Measurements from ENCODE around the gene VWF.
A peak's percentile ranks its signal among the peaks of the same experiment; 100 is the strongest.

The VWF gene

GRCh38 chr12:5952031-5952430 lies 172.4 kb downstream of the VWF start:
- DNase-seq = no peak
- in situ Hi-C loops (cut with HindIII; ENCODE audit: low pct_ligation_motif_present, low pct_unique_long_range_greater_than_20kb, low sequenced_read_pairs) = no loop called here

GRCh38 chr12:5948696-5949095 lies 175.8 kb downstream of the VWF start:
- in situ Hi-C loops (cut with HindIII; ENCODE audit: low pct_ligation_motif_present, low pct_unique_long_range_greater_than_20kb, low sequenced_read_pairs) = no loop called here
- DNase-seq = no peak

DNA sequence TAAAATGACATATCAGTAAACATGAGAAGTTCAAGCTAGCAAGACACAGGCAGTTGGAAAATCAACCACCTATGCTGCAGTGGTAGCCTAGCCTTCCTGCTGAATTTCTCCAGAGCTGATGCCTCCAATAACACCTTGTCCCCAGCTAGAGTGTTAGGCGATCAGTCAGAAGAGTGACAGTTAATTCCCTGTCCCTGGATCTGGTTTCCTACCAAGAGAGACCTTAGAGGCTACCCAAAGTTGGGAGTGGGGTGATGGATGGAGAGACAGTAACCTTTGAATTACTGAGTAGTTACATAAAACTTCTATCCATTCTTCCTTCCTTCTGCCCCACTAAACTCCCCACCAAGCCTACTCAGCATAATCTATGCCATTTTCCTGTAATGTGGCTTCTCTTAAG lies 177.5 kb downstream of the VWF start:
- in situ Hi-C loops (cut with HindIII; ENCODE audit: low pct_ligation_motif_present, low pct_unique_long_range_greater_than_20kb, low sequenced_read_pairs) = no loop called here
- no peak for DNase-seq

GRCh38 chr12:5946388-5946787 lies 178.1 kb downstream of the VWF start:
- in situ Hi-C loops (cut with HindIII; ENCODE audit: low pct_ligation_motif_present, low pct_unique_long_range_greater_than_20kb, low sequenced_read_pairs) = no loop called here
- no peak for DNase-seq

DNA sequence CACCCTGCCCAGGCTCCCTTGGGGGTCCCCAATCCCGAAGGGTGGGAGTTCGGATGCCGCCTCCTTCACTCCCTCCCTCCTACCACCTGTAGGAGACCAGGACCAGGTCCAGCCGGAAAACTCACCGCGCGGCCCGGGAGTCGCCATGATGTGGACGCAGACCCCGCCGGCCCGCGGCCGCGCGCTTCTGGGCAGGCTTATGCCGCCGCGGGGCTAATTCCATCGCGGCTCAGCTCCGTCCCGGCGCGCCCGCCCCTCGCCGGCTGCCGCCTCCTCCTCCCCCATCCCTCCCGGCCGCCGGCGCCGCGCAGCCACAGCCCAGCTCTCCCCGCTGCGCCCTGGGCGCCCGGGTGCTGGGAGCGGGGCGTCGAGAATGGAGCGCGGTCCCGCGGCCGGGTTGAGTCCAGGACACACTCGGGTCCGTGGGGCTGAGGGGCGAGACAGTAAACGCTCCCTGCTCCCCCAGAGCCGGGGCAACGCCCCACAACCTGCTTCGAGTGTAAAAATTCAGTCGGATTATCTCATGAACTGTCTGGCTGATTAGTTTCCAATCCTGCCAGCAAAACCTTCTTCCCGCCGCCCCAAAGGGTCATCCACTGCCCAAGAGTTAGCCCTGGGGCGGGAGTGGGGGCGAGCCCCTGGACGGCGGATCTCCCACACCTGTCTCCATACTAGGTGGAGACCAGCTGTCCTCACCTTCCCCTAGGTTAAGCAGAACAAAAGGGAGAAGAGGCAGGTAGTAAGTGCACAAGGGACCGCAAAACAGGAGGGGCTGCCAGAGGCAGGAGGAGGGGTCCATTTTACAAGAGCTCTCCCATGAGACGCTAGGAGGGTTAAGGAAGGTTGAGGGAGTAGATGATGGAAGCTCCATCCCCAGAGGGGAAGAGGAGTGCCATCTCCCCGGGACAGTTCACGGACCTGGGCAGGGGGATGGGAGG lies 179.1 kb downstream of the VWF start, which contains the start of gene ANO2:
TSS of gene ANO2 (minus strand) at position 189 of the 938 bp plus-strand sequence. CDS start at position 147, 42 bp downstream.
- DNase-seq = peak; percentile 27
- in situ Hi-C loops (cut with HindIII; ENCODE audit: low pct_ligation_motif_present, low pct_unique_long_range_greater_than_20kb, low sequenced_read_pairs) = no loop called here

DNA sequence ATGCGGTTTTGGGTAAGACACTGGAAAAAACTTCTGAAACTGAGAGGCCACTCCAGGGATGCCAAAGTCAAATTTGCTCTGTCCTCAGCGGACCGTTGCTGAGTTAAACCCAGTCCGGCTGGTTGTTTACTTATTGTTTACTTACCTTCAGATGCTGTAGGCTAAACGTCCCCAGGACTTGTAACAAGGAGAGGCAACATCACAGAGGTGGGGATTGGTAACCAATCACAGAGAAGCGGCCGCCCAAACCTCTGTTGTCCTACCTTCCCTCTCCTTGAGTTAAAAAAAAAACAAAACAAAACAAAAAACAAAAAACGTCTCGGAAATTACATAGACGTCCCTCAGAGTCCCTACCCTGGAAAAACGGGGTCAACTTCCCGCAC lies 179.8 kb downstream of the VWF start:
- no peak for DNase-seq
- in situ Hi-C loops (cut with HindIII; ENCODE audit: low pct_ligation_motif_present, low pct_unique_long_range_greater_than_20kb, low sequenced_read_pairs) = no loop called here

- DNase-seq = no peak
- in situ Hi-C loops (cut with HindIII; ENCODE audit: low pct_ligation_motif_present, low pct_unique_long_range_greater_than_20kb, low sequenced_read_pairs) = no loop called here
Measured at GRCh38 chr12:5944053-5944452, 180.4 kb downstream of the VWF start.

DNA sequence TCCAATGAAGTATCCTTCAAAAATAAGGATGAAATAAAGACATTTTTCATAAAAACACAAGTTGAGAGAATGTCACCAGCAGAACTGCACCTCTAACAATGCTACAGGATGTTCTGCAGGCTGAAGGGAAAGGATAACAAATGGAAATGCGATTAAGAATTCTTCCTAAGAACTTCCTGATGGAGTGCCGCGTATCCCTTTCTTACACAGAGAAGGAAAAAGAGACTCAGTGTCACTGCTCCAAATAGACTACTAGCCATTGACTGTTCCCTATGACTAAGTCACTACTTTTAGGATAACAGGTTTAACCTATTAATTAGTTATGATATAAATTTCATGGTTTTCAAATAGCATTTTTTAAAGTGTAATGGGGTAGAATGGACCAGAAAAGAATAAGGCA lies 182.6 kb downstream of the VWF start:
- in situ Hi-C loops (cut with HindIII; ENCODE audit: low pct_ligation_motif_present, low pct_unique_long_range_greater_than_20kb, low sequenced_read_pairs) = no loop called here
- DNase-seq = no peak

DNA sequence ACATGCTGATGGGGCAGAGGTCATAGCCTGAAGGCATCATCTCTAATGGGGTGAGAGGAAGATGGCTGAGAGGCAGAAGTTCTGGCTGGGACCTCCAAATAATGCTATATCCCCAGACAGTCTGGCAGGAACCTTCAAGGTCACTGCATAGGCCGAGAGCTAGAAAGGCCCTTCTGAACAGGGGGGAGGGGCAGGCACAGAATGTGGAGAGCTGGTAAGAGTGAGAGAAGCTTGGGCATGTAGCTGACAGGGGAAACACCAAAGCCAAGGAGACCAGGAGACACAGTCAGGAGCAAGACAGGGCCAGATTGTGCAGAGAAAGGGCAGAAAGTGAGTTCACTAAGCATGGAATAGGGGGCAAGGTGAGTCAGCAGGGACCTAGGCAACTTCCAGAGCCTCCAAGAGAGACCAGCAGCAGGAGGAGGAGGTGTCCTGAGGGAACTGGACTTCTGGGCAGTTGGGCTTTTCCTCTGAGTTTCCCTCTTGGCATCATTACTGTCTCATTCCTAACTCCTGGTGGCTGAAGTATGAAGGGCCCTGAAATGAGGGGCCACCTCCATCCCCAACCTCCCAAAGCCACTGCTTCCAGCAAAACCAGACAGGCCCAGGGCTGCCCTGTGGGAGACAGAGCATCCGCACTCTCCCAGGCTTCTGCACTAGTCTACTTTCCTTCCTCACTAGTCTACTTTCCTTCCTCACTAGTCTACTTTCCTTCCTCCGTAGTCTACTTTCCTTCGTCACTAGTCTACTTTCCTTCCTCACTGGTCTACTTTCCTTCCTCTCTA lies 196.5 kb downstream of the VWF start:
- in situ Hi-C loops (cut with HindIII; ENCODE audit: low pct_ligation_motif_present, low pct_unique_long_range_greater_than_20kb, low sequenced_read_pairs) = no loop called here
- DNase-seq = no peak

- no peak for DNase-seq
- in situ Hi-C loops (cut with HindIII; ENCODE audit: low pct_ligation_motif_present, low pct_unique_long_range_greater_than_20kb, low sequenced_read_pairs) = no loop called here
Measured at GRCh38 chr12:5925646-5926045, 198.8 kb downstream of the VWF start.

DNA sequence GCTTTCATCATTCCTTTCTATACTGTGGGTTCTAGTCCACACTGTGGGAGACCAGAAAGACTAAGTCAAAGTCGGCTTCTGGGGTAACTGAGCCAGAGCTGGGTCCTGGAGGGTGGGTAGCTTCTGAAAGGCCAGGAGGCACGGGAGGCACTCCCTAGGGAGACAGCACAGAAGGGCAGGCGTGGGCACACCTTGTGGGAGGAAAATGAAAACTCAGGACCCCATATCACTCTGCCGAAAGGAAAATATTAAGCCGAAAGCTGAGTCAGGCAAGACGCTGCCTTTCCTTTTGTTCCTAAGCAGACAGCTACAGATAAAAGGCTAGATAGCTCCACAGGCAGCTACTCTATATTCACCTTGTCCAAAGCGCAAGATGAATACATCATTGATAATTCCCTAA lies 200.1 kb downstream of the VWF start:
- no peak for DNase-seq
- in situ Hi-C loops (cut with HindIII; ENCODE audit: low pct_ligation_motif_present, low pct_unique_long_range_greater_than_20kb, low sequenced_read_pairs) = no loop called here

DNA sequence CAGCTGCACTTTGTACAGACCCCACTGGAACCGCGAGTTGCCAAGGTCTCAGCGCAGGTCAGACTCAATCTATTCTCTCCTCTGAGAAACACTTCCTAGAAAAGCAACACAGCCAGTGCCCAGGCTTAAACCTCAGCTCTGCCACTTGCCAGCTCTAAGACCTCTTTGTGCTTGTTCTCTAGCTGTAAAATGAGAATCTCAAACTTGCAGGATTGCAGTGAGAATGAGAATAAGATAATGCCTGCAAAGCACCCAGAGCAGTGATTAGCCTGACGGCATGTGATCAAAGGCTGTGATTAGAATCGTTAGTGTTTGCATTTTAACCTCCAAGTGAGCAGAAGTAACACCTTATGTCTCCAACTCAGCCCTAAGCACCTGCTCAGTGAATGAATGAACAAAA lies 200.7 kb downstream of the VWF start:
- no peak for DNase-seq
- in situ Hi-C loops (cut with HindIII; ENCODE audit: low pct_ligation_motif_present, low pct_unique_long_range_greater_than_20kb, low sequenced_read_pairs) = no loop called here

DNA sequence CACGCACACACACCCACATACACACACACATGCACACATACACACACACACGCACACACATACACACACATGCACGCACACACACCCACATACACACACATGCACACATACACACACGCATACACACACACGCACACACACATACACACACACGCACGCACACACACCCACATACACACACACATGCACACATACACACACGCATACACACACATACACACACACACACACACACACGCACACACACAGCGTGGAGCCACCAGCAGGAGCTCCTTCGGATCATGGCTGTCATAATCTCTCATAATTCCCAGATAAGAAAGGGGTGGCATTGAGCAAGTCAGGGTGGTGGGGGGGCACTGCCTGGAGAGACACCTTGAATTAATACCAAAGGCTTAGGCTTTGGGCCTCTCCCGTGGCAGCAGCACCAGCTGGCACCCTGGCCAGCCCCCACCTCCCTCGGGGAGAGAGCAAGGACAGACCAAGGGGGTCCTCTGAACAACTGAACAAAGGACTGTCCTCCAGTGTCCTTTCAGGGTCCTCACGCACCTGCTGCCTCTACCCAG lies 201.3 kb downstream of the VWF start:
- no peak for DNase-seq

DNA sequence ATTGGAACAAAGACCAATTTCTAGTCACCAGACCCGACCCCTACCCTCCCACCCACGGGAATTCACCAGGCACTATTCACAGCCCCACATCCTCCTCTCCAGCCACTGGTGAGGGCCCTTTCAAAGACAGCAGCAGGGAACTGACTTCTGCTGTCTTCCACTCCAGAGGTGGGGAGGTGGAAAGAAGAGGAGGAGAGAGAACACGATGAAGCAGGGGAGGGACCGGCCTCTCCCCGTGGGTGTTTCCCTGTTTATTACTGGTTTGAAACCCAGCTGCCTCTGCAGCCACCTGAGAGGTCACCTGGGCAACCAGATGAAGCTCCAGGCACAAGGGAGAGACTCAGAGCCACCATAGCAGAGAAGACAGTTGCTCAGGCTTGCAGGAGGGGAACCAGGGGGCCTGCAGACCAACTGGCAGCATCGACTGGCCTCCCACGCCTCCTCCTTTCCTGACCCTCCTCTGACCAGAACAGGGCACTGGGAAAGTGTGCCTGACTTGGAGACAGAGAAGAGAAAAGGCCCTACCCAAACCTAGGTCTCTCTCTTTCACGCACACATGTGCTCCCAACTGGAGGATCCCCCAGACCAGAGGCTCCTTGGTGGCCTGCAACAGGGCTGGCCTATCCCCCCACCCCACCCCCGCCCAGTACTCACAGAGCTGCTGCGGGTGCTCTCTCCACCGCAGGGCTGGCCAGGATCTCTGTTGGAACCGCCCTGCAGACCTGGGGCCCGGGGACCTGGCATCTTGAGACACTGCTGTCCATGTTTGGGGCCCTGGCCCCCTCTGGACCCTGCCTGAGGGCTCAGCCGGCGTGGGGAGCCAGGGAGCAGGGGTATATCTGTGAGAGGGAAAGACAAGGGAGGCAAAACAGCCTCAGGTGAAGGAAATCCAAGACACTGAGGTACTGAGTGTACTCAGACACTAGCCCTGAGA lies 202.2 kb downstream of the VWF start:
- no peak for DNase-seq
- in situ Hi-C loops (cut with HindIII; ENCODE audit: low pct_ligation_motif_present, low pct_unique_long_range_greater_than_20kb, low sequenced_read_pairs) = no loop called here

More for the DNA sequence above, 201.3 kb downstream of the VWF start:
- in situ Hi-C loops (cut with HindIII; ENCODE audit: low pct_ligation_motif_present, low pct_unique_long_range_greater_than_20kb, low sequenced_read_pairs) = no loop called here

- no peak for DNase-seq
- in situ Hi-C loops (cut with HindIII; ENCODE audit: low pct_ligation_motif_present, low pct_unique_long_range_greater_than_20kb, low sequenced_read_pairs) = no loop called here
Measured at GRCh38 chr12:5921027-5921909, 203.2 kb downstream of the VWF start.

DNA sequence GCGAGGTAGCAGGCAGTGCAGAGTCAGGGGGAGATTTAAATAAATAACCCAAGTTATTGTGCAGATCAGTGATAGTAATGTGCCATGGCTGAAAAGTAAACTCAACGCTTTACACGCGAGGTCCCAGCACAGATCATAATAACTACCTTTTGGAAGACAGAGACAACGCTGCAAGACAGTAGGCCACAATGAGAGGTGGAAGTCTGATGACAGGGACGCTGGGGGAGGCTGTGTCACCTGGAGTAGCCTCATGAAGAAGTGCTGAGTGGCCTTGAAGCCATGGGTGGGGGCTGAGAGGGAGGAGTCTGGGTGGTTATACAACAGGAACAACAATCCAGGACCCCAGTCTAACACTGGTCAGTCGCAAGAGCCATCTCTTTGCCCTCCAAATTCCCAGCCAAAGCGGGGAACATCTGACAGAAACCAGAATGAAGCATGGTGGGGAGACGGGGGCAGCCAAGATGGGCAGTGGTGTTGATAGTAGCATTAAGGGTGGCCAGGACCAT lies 207.6 kb downstream of the VWF start:
- no peak for DNase-seq
- in situ Hi-C loops (cut with HindIII; ENCODE audit: low pct_ligation_motif_present, low pct_unique_long_range_greater_than_20kb, low sequenced_read_pairs) = no loop called here

DNA sequence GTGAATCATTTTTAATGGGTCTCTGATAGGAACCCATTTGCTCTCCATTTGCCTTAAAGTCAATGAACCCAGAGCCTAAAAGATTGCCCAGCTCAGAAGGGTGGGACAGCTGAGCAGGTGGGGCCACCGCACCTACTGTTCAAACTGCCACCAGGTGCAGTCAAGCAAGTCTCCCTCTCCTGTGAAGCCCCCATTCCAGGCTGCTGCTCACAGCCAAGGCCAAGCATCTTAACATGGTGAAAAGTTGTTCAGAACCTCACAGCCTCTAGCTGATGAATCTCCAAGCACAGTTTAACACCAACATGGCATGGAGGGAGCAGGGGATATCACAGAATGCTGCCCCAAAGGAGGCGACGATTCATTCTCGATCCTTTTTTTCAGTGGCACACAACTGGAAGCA lies 209.0 kb downstream of the VWF start:
- in situ Hi-C loops (cut with HindIII; ENCODE audit: low pct_ligation_motif_present, low pct_unique_long_range_greater_than_20kb, low sequenced_read_pairs) = no loop called here

More for the DNA sequence above, 209.0 kb downstream of the VWF start:
- DNase-seq = no peak

Measured in ACHN (cell line).